Hindlimb muscle (tissue), 1 donor: ENCODE data around the gene TOR3A. TPM values are rescaled to one million over a fixed set of nuclear protein-coding genes. Genes with fewer than 3 reads are reported as not detected.

Source experiments
- DNase-seq: peaks from one replicate; pipeline ENCODE4 v3.0.0-alpha.2; 2013
- polyA plus RNA-seq: library from polyadenylated mRNA; unstranded; fragments of 120-200 nt; gene quantifications from one replicate; pipeline ENCODE4 v1.2.1, GENCODE V29; 2013; ENCODE audit not compliant: insufficient read length

TOR3A gene
- polyA plus RNA-seq, 1 donor, result 15.0 TPM

- DNase-seq, result no peak
Measured at GRCh38 chr1:179077396-179077795, 4.5 kb upstream of the TOR3A start.

GRCh38 chr1:179079113-179079761 lies 2.6 kb upstream of the TOR3A start:
- DNase-seq, result peak; percentile 64

- DNase-seq, result no peak
Measured at GRCh38 chr1:179080866-179081686, 794 bp upstream of the TOR3A start.

- DNase-seq, result no peak
Measured at GRCh38 chr1:179082333-179082998, 596 bp downstream of the TOR3A start.

- no peak for DNase-seq
Measured at GRCh38 chr1:179082999-179083335, 1.1 kb downstream of the TOR3A start.

GRCh38 chr1:179083533-179083932 lies 1.7 kb downstream of the TOR3A start:
- no peak for DNase-seq

- DNase-seq, result no peak
Measured at GRCh38 chr1:179087665-179088064, 5.8 kb downstream of the TOR3A start.

- no peak for DNase-seq
Measured at GRCh38 chr1:179089827-179090482, 8.1 kb downstream of the TOR3A start.

- no peak for DNase-seq
Measured at GRCh38 chr1:179090522-179090921, 8.7 kb downstream of the TOR3A start.

GRCh38 chr1:179090923-179091322 lies 9.1 kb downstream of the TOR3A start:
- DNase-seq, result no peak

GRCh38 chr1:179091691-179092165 lies 9.9 kb downstream of the TOR3A start:
- no peak for DNase-seq

GRCh38 chr1:179092896-179093461 lies 11.1 kb downstream of the TOR3A start:
- no peak for DNase-seq

GRCh38 chr1:179094818-179095217 lies 12.9 kb downstream of the TOR3A start:
- DNase-seq, result no peak

- DNase-seq, result no peak
Measured at GRCh38 chr1:179095377-179095776, 13.5 kb downstream of the TOR3A start.

GRCh38 chr1:179095924-179096323 lies 14.1 kb downstream of the TOR3A start:
- DNase-seq, result no peak

- no peak for DNase-seq
Measured at GRCh38 chr1:179099891-179100290, 18.0 kb downstream of the TOR3A start.

- no peak for DNase-seq
Measured at GRCh38 chr1:179101566-179101965, 19.7 kb downstream of the TOR3A start.

GRCh38 chr1:179103999-179104398 lies 22.1 kb downstream of the TOR3A start:
- no peak for DNase-seq

- DNase-seq, result no peak
Measured at GRCh38 chr1:179104611-179105250, 22.9 kb downstream of the TOR3A start.

- DNase-seq, result no peak
Measured at GRCh38 chr1:179105393-179105792, 23.5 kb downstream of the TOR3A start.

GRCh38 chr1:179107706-179108629 lies 26.1 kb downstream of the TOR3A start:
- no peak for DNase-seq
